ENCODE measurements around the gene NBPF1.
"Not testable (repeated sequence)": the region's sequence is repeated elsewhere in the genome, so short reads cannot be mapped to it uniquely, and the experiment has no call there.

Gene NBPF1

GRCh38 chr1:16621681-16622315 lies 8.4 kb upstream of the NBPF1 start:
- DNase-seq: not testable (repeated sequence)

GRCh38 chr1:16621300-16621658 lies 7.9 kb upstream of the NBPF1 start:
- no peak for DNase-seq

GRCh38 chr1:16619803-16620501 lies 6.6 kb upstream of the NBPF1 start:
- DNase-seq: not testable (repeated sequence)

- DNase-seq: no peak
These were observed 5.4 kb upstream of the NBPF1 start for GRCh38 chr1:16618719-16619118.

- no peak for DNase-seq
These were observed 4.6 kb upstream of the NBPF1 start for GRCh38 chr1:16617778-16618580.

GRCh38 chr1:16617114-16617631 lies 3.8 kb upstream of the NBPF1 start:
- DNase-seq: no peak

GRCh38 chr1:16615253-16616252 lies 2.2 kb upstream of the NBPF1 start:
- no peak for DNase-seq

GRCh38 chr1:16614361-16615252 lies 1.2 kb upstream of the NBPF1 start:
- DNase-seq: peak in 1 of 2 donors; percentile 12

GRCh38 chr1:16612332-16613172 lies 812 bp downstream of the NBPF1 start:
- peak in 1 of 2 donors; percentile 20 for DNase-seq

- not testable (repeated sequence) for DNase-seq
These were observed 1.4 kb downstream of the NBPF1 start for GRCh38 chr1:16611981-16612331.

- not testable (repeated sequence) for DNase-seq
These were observed 2.2 kb downstream of the NBPF1 start for GRCh38 chr1:16611164-16611563.

GRCh38 chr1:16610553-16610952 lies 2.8 kb downstream of the NBPF1 start:
- not testable (repeated sequence) for DNase-seq

GRCh38 chr1:16609761-16610160 lies 3.6 kb downstream of the NBPF1 start:
- DNase-seq: not testable (repeated sequence)

GRCh38 chr1:16608838-16609560 lies 4.4 kb downstream of the NBPF1 start:
- no peak for DNase-seq

GRCh38 chr1:16607853-16608815 lies 5.2 kb downstream of the NBPF1 start:
- not testable (repeated sequence) for DNase-seq

GRCh38 chr1:16607433-16607851 lies 5.9 kb downstream of the NBPF1 start:
- no peak for DNase-seq

GRCh38 chr1:16606666-16607432 lies 6.5 kb downstream of the NBPF1 start:
- DNase-seq: not testable (repeated sequence)
